Measurements from ENCODE around the gene ENPP1.

Gene ENPP1

DNA sequence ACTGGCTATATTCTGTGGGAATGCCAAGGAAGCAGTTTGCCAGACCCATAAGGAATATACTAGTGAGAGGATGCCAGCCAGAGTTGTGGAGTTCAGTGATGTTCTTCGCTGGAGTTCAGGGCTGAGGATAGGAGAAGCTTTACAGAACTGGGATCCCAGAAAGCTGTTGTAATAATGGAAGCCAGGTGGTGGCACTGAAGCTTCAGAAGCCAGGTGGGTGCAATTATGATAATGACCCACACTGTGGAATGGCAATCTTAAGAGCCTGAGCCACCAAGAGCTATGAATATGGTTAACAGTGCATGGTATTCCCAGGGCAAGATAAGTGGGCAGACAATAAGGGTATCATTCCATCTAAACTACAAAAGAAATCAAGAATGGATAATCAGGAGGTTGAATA lies 25.1 kb upstream of the ENPP1 start:
- Histone ChIP-seq H3K27me3 (ENCODE audit: low read length) (no peaks in the 10 kb centered on the region), H3K36me3 (ENCODE audit: low read length) (no peaks in the 10 kb centered on the region), H4K20me1 (ENCODE audit: low read depth, low read length) (no peaks in the 10 kb centered on the region), H3K4me2 (ENCODE audit: low read depth, low read length, poor library complexity, severe bottlenecking) (no peak overlapping the region), H3K27ac (ENCODE audit: low read depth, low read length) (no peak overlapping the region), H3K9me2 (replicated peaks; ENCODE audit: insufficient read depth, low read length) (no peaks in the 10 kb centered on the region), H3K79me2 (ENCODE audit: insufficient read depth, low read length) (no peaks in the 10 kb centered on the region), H2AFZ (ENCODE audit: low read depth, low read length, severe bottlenecking) (no peak overlapping the region), H3K9ac (ENCODE audit: low read length) (no peak overlapping the region), H3K4me3 (ENCODE audit: insufficient read depth, low read length, poor library complexity, severe bottlenecking) (no peak overlapping the region), H3F3A (ENCODE audit: insufficient read depth) (no peaks in the 10 kb centered on the region), H3K9me3 (ENCODE audit: insufficient read depth, low read length) (no peaks in the 10 kb centered on the region)
- TF ChIP-seq EZH2phosphoT487 (conservative IDR thresholded peaks at IDR 0.05; ENCODE audit: low read length) (no peak), CTCF (IDR thresholded peaks at IDR 0.05; ENCODE audit: insufficient read depth, low read length, poor library complexity, severe bottlenecking) (no peak)

DNA sequence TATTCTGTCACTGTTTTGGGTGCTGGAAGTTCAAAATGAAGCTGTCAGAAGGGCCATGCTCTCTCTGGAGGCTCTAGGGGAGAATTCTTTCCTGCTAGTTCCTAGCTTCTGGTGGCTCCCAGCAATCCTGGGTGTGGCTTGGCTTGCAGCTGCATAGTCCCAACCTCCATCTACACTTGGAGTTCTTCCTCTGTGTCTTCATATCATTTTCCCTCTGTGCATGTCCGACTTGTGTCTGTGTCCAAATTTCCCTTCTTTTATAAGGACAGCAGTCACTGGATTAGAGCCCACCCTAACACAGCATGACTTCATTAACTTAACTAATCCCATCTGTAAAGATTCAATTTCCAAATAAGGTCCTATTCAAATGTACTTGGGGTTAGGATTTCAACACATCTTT lies 23.3 kb upstream of the ENPP1 start:
- TF ChIP-seq EZH2phosphoT487 (conservative IDR thresholded peaks at IDR 0.05; ENCODE audit: low read length) (no peak), CTCF (IDR thresholded peaks at IDR 0.05; ENCODE audit: insufficient read depth, low read length, poor library complexity, severe bottlenecking) (no peak)

GRCh38 chr6:131787079-131787478 lies 20.7 kb upstream of the ENPP1 start:
- Histone ChIP-seq H2AFZ (ENCODE audit: low read depth, low read length, severe bottlenecking) (no peak overlapping the region), H3K27me3 (ENCODE audit: low read length) (no peaks in the 10 kb centered on the region), H3K27ac (ENCODE audit: low read depth, low read length) (no peak overlapping the region), H3K9me3 (ENCODE audit: insufficient read depth, low read length) (no peaks in the 10 kb centered on the region), H3K4me3 (ENCODE audit: insufficient read depth, low read length, poor library complexity, severe bottlenecking) (no peak overlapping the region), H3K4me2 (ENCODE audit: low read depth, low read length, poor library complexity, severe bottlenecking) (no peak overlapping the region), H3F3A (ENCODE audit: insufficient read depth) (no peaks in the 10 kb centered on the region), H3K79me2 (ENCODE audit: insufficient read depth, low read length) (no peaks in the 10 kb centered on the region), H3K9ac (ENCODE audit: low read length) (no peak overlapping the region), H3K36me3 (ENCODE audit: low read length) (no peaks in the 10 kb centered on the region), H3K9me2 (replicated peaks; ENCODE audit: insufficient read depth, low read length) (no peaks in the 10 kb centered on the region), H4K20me1 (ENCODE audit: low read depth, low read length) (no peaks in the 10 kb centered on the region)
- no peak for TF ChIP-seq EZH2phosphoT487 (conservative IDR thresholded peaks at IDR 0.05; ENCODE audit: low read length)
- no peak for TF ChIP-seq CTCF (IDR thresholded peaks at IDR 0.05; ENCODE audit: insufficient read depth, low read length, poor library complexity, severe bottlenecking)

More for the DNA sequence above, 23.3 kb upstream of the ENPP1 start:
- Histone ChIP-seq H3K27ac (ENCODE audit: low read depth, low read length) (no peak overlapping the region), H3K36me3 (ENCODE audit: low read length) (no peaks in the 10 kb centered on the region), H3K9ac (ENCODE audit: low read length) (no peak overlapping the region), H2AFZ (ENCODE audit: low read depth, low read length, severe bottlenecking) (no peak overlapping the region), H3K79me2 (ENCODE audit: insufficient read depth, low read length) (no peaks in the 10 kb centered on the region), H3K27me3 (ENCODE audit: low read length) (no peaks in the 10 kb centered on the region), H3K9me2 (replicated peaks; ENCODE audit: insufficient read depth, low read length) (no peaks in the 10 kb centered on the region), H3K4me3 (ENCODE audit: insufficient read depth, low read length, poor library complexity, severe bottlenecking) (no peak overlapping the region), H3F3A (ENCODE audit: insufficient read depth) (no peaks in the 10 kb centered on the region), H4K20me1 (ENCODE audit: low read depth, low read length) (no peaks in the 10 kb centered on the region), H3K9me3 (ENCODE audit: insufficient read depth, low read length) (no peaks in the 10 kb centered on the region), H3K4me2 (ENCODE audit: low read depth, low read length, poor library complexity, severe bottlenecking) (no peak overlapping the region)
